NCI-H446 (cell line): ENCODE data around the gene MFAP2.
"Not testable (repeated sequence)": the region's sequence is repeated elsewhere in the genome, so short reads cannot be mapped to it uniquely, and the experiment has no call there.

ENCODE experiments used
- DNase-seq, 2 experiments: peaks; one replicate each; lab custom pipeline; 2025; lab: John Stamatoyannopoulos, UW

MFAP2 gene

DNA sequence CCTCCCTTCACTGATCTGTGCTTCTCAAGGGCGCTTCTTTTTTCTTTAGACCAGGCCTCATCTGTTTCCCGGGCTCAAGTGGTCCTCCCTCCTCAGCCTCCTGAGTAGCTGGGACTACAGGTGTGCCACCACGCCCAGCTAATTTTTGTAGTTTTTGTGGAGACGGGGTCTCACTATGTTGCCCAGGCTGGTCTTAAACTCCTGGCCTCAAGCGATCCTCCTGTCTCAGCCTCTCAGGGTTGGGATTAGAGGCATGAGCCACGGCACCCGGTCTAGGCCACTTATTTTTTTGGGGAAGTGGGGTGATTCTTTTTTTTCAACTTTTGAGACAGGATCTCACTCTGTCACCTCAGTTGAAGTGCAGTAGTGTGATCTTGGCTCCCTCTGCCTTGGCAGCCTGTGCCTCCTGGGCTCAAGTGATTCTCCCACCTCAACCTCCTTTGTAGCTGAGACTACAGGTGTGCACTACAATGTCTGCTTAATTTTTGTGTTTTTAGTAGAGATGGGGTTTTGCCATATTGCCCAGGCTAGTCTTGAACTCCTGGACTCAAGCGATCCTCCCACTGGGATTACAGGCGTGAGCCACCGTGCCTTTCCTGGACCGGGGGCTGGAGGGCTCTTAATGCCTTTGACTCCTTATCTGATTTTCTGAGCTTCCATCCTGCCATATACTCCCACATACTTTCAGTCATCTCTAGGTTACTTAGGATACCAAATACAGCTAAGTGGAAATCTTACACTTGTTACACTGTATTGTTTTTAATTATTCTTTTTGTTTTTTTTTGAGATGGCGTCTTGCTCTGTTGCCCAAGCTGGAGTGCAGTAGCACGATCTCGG lies 18.9 kb downstream of the MFAP2 start:
- no peak for DNase-seq

DNA sequence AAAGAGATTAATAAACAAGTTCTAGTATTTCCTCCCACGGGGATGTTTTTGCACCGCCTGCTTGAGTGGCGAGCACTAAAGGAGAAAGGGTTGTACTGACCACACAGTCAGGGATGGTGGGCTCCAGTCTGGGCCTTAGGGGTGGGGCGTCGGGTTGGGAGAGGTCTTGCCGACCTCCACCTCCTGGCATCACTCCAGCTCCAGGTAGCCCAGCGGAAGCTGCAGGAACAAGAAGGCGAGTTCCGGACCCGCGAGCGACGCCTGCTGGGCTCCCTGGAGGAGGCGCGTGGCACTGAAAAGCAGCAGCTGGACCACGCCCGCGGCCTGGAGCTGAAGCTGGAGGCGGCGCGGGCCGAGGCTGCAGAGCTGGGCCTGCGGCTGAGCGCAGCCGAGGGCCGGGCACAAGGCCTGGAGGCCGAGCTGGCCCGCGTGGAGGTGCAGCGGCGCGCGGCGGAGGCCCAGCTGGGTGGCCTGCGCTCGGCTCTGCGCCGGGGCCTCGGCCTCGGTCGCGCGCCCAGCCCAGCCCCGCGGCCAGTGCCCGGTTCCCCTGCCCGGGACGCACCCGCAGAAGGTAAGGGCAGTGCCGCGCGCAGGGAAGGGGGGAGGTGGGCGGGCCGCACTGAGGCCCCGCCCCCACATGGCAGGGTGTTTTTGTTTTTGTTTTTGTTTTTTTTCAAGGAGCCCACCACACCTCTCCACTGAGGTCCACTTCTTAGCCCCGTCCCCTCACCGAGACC lies 19.7 kb downstream of the MFAP2 start:
- no peak for DNase-seq

DNA sequence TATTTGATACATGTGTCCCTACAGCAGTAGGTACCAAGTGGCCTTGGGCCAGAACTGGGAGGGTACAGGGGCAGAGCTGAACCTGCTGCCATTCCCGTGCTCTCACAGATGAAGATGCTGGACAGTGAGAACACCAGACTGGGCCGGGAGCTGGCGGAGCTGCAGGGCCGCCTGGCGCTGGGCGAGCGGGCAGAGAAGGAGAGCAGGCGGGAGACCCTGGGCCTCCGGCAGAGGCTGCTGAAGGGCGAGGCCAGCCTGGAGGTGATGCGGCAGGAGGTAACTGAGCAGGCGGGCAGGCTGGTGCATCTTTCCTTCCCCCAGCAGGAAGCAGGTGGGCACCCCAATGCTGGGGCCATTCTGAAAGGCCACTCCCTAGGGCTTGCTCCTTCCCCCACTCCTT lies 21.9 kb downstream of the MFAP2 start:
- DNase-seq, result no peak

DNA sequence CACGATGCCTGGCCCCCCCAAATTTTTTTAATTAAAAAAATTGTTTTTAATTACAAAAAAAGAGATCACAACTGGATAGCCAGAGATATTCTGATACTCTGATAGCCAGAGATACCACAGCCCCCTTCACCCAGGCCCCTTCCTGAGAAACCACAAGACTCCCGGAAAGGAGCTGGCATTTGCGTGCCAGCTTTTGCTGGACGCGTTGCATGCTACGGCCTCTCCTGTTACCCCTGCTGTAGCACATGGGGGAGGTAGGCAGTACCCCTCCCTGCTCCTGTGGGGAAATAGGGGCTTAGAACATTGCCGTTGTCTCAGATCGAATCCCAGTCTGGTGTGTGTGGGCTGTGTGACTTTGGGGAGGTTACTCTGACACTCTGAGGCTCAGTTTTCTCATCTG lies 22.7 kb downstream of the MFAP2 start:
- no peak for DNase-seq

DNA sequence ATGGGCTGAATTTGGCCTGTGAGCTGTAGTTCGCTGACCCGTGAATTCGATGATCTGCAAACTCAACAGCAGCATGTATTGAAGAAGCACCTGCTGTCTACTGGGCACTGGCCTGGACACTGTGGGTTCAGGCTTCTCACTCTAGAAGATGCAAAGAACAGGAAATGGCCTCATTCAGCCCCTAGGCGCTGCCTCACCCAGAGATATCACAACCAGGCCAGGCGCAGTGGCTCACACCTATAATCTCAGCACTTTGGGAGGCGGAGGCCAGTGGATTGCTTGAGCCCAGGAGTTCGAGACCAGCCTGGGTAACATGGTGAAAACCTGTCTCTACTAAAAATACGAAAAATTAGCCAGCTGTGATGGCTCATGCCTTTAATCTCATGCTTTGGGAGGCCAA lies 23.6 kb downstream of the MFAP2 start:
- DNase-seq, result no peak

DNA sequence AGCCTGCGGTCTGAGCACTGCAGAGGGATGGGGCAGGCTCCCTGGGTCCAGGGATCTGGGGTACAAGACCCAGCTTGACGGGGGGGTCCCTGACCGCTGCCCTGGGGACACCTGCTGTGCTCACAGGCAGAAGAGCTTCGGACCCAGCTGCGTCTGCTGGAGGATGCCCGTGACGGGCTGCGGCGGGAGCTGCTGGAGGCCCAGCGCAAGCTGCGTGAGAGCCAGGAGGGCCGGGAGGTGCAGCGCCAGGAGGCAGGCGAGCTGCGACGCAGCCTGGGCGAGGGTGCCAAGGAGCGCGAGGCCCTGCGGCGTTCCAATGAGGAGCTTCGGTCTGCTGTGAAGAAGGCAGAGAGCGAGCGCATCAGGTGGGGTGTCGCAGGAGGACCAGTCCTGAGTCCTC lies 25.2 kb downstream of the MFAP2 start:
- DNase-seq, result no peak

DNA sequence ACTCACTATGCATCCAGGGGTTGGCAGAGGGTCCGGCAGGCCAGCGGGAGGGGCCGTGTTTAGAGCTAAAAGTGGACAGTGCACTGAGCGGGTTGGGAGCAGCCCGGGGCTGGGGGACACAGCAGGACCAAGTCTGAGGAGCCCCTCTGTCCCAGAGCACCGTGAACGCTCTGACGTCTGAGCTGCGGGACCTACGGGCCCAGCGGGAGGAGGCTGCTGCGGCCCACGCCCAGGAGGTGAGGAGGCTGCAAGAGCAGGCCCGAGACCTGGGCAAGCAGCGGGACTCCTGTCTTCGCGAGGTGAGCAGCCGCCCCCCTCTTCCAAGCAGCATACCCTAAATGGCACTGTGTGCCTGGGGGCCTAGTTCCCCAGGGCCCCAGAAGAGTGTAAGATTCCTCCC lies 25.8 kb downstream of the MFAP2 start:
- no peak for DNase-seq

DNA sequence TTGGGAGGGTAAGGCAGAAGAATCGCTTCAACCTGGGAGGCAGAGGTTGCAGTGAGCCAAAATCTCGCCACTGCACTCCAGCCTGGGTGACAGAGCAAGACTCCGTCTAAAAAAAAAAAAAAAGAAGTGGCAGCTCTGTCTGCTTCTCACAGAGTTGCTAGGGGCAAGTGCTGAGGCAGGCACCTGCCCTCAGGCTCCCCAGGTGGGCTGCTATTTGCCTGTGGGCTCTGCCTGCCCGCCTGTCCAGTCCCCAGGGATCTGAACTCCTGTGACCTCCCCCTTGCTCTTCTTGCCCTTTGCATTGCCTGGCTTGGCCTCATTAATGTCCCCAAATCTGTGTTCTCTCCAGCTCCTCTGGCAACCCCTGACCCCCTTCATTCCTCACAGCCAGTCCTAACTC lies 28.0 kb downstream of the MFAP2 start:
- not testable (repeated sequence) for DNase-seq

DNA sequence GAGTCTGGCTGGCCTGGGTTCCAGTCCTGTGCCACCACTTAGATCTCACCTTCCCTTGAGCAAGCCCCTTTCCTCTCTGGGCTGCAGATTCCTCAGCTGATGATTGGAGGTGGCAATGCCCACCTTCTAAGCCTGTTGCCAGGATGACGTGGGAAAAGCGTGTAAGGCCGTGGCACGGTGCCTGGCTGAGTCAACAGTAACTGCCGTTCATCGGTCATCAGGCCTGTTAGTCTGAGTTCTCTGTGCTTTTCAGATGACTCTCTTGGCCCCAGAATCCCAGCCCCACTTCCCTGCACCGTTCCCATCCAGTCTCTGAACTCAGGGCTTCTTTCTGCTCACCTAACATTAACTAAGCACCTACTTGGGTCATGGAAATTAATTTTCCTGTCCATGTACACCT lies 31.4 kb downstream of the MFAP2 start:
- DNase-seq, result peak in 1 of 2 experiments; percentile 29

DNA sequence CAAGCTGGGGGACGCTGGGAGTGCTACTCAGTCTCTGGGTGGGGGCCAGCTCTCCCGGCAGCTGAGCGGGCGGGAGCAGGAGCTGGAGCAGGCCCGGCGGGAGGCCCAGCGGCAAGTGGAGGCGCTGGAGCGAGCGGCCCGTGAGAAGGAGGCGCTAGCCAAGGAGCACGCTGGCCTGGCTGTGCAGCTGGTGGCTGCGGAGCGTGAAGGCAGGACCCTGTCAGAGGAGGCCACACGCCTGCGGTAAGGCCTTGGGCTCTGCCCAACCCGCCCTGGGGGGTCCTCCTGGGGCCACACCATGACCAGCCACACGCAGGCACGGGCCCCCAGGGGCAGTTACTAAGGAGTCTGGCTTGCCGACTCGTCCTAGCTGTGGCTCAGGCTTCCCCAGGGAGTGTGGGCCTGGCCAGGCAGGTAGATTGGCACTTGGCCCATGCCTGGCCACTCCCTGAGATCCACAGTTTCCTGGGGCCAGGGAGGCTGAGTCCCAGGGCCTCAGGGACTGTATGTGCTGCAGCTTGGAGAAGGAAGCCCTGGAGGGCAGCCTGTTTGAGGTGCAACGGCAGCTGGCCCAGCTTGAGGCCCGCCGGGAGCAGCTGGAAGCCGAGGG lies 32.0 kb downstream of the MFAP2 start:
- DNase-seq, result peak; percentile 34 to 71

DNA sequence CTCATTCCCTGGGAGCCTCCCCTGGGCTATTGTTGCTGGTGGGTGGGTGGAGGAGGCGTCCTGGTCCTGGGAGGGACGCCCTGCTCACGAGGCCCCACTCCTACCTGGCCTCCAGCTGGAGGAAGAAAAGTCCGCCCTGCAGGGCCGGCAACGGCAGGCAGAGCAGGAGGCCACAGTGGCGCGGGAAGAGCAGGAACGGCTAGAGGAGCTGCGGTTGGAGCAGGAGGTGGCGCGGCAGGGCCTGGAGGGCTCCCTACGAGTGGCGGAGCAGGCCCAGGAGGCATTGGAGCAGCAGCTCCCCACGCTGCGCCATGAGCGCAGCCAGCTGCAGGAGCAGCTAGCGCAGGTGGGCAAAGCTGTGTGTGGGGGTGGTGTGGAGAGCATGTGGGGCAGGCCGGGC lies 33.8 kb downstream of the MFAP2 start:
- DNase-seq, result no peak

DNA sequence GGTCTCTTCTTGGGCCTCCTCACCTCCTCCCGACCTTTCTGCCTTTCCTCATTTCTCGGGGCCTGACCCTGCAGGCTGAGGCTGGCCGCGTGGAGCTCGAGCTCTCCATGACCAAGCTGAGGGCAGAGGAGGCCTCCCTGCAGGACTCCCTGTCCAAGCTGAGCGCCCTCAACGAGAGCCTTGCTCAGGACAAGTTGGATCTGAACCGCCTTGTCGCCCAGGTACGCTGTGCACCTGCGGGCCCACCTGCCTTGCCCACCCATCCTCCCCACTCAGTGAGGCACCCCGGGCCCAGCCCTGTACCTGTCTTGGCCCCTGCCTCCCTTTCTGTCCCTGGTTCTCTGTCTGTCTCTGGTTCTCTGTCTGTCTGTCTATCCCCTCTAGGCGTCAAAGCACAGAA lies 34.2 kb downstream of the MFAP2 start:
- DNase-seq, result not testable (repeated sequence)

DNA sequence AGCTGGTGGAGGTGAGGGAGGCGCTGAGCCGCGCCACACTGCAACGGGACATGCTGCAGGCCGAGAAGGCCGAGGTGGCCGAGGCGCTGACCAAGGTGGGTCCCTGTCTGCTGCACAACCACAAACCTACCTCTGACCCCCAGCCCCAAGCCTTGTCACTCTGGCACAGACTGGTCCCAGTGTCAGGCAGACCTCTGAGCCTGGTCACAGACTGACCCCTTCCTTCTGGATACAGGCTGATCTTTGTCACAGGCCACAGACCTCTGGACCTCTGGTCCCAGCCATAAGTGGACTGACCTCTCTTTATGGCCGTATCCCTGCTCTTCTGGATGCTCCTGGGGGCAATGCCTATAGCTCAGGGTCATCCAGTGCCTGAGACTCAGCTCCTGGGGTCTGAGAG lies 34.9 kb downstream of the MFAP2 start:
- not testable (repeated sequence) for DNase-seq

DNA sequence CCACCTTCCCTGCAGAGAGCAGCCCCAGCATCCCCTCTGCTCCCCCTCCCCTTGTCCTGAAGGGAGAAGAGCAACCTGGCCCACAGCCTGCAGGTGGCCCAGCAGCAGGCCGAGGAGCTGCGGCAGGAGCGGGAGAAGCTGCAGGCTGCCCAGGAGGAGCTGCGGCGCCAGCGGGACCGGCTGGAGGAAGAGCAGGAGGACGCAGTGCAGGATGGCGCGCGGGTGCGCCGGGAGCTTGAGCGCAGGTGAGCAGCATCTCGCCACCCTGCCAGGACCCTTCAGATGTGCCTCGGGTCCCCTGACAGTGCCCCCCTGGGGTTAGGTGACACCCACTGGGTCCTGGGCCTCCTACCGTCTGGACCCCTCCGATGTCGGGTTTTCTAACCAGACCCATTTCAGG lies 36.4 kb downstream of the MFAP2 start:
- DNase-seq, result no peak

DNA sequence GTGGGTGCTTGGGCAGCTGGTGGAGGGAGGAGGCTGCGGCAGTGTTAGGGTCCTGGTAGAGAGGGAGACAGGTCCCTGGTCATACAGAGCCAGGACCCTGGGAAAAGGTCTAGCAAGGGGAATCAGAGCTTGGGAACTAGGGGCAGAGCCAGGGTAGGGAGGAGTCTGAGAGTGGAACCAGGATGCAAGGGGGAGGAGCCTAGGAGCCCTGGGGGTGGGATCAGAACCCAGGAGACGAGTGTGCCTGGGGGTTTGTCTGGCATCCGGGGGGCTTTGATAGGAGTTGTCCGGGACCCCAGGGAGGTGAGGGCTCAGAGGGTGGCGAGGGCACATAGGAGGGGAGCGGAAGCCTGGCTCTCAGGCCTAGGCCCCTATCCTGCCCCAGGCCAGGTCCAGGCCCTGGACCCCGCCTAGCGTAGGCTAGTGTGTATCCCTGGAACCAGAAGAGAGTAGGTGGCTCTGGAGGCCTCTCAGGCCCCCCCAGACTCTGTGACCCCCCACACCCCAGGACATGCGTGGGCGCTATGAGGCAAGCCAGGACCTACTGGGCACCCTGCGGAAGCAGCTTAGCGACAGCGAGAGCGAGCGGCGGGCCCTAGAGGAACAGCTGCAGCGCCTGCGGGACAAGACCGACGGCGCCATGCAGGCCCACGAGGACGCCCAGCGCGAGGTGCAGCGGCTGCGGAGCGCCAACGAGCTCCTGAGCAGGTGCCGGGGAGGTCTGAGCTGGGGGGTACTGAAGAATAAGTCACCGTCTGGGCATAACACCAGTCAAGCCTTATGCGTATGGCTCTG lies 40.8 kb downstream of the MFAP2 start:
- not testable (repeated sequence) for DNase-seq

DNA sequence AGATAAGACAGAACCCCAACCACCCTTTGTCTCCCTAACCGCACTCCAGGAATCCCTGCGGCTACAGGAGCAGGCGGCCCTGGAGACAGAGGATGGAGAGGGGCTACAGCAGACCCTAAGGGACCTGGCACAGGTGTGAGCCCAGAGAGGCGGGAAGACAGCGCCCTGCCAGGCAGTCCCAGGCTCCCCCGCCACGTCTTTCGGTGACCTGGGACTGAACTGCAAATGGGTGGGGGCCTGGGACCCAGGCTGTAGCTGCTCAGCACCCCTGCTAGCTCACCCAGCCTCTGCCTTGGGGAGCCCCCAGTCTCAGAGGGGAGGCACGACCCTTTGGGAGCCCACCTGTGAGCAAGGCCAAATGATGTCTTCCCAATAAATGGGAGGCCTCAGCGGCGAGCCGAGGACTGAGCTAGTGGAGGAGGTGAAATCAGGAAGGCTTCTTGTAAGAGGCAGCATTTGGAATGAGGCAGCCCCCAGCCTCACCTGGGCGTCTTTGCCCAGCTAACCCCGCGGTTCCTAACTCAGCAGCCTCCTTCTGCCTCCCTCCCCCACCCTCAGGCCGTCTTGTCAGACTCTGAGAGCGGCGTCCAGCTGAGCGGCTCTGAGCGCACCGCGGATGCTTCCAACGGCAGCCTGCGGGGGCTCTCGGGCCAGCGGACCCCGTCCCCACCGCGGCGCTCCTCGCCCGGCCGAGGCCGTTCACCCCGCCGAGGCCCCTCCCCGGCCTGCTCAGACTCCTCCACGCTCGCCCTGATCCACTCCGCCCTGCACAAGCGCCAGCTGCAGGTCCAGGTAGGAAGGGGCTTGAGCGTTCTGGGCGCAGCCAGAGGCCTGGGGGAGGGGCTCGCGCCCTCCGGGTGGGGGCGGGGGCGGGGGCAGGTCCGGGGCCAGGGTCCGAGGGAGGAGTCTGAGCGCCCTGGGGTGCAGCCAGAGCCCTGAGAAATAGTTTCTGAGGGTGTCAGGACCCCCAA lies 41.8 kb downstream of the MFAP2 start:
- no peak for DNase-seq

DNA sequence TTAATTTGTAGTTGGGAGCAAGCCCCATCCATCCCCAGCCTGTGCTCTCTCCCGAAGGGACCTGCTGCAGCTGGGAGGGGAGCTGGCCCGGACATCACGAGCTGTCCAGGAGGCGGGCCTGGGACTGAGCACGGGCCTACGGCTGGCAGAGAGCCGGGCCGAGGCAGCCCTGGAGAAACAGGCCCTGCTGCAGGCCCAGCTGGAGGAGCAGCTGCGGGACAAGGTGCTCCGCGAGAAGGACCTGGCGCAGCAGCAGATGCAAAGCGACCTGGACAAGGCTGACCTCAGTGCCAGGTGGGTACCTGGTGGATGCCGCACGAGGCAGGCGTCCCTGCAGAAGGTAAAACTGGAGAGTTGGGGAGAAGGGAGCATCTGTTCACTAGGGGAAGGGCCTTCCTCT lies 43.8 kb downstream of the MFAP2 start:
- DNase-seq, result not testable (repeated sequence)

DNA sequence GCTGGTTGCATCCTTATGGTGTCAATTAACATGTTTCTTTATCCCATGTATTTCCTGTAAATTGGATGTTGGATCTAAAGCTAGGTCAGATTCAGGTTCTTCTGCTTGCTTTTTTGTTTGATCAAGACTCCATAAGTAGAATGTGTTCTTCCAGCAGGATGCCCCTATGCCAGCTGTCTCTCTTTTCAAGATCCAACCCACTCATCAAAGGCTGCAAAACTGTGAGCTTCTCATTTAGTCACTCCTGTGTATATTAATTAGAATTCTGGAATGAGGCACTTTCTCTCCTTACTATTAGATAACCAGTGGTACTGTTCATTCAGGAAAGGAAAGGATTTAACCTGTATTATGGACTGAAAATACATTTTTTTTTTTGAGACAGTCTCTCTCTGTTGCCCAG lies 46.5 kb downstream of the MFAP2 start:
- DNase-seq, result not testable (repeated sequence)

DNA sequence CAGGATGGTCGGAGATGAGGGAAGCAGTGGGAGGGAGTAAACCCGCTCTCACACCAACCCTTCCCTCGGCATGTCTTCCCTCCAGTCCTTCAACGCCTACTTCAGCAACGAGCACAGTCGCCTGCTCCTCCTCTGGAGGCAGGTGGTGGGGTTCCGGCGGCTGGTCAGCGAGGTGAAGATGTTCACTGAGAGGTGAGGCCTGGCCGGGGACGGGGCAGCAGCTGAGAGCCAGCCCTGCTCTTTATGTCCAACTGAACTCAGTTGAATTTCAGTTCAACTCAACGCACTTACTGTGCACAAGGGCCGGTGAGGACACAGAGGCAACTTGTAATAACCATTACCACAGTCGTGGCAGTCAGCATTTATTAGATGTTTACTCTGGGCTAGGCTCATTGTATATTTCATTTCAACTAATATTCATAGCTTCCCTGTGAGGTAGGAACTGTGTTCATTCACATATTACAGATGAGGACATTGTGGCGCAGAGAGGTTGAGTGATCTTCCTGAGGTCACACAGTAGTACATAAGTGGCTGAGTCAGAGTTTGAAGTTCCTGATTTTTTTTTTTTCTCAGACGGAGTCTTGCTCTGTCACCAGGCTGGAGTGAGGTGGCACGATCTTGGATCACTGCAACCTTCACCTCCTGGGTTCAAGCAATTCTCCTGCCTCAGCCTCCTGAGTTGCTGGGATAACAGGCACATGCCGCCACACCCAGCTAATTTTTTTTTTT lies 49.0 kb downstream of the MFAP2 start:
- DNase-seq, result not testable (repeated sequence)
